OCI-LY3 (cell line): Measurements from ENCODE around the gene BMPR2.

Source experiments
- EZH2phosphoT487 ChIP-seq: fragments of 200-600 bp; shearing (Covaris generic); IDR thresholded peaks from 2 replicates; pipeline ENCODE4 v1.6.1; 2018; ENCODE audit warnings: antibody characterized with exemption, mixed run types, low read depth
- TF ChIP-seq, protein P1 (sequence below): fragments of 200-600, 300-600 bp; sonication (generic); IDR thresholded peaks from 2 replicates; pipeline ENCODE4 v1.5.1; 2014; ENCODE audit warnings: antibody characterized with exemption, low read length, low read depth

- TF ChIP-seq, protein P1, sequence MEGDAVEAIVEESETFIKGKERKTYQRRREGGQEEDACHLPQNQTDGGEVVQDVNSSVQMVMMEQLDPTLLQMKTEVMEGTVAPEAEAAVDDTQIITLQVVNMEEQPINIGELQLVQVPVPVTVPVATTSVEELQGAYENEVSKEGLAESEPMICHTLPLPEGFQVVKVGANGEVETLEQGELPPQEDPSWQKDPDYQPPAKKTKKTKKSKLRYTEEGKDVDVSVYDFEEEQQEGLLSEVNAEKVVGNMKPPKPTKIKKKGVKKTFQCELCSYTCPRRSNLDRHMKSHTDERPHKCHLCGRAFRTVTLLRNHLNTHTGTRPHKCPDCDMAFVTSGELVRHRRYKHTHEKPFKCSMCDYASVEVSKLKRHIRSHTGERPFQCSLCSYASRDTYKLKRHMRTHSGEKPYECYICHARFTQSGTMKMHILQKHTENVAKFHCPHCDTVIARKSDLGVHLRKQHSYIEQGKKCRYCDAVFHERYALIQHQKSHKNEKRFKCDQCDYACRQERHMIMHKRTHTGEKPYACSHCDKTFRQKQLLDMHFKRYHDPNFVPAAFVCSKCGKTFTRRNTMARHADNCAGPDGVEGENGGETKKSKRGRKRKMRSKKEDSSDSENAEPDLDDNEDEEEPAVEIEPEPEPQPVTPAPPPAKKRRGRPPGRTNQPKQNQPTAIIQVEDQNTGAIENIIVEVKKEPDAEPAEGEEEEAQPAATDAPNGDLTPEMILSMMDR, result no peak
- TF ChIP-seq EZH2phosphoT487, result no peak
Measured at GRCh38 chr2:202360646-202361045, 15.5 kb upstream of the BMPR2 start.
